ENCODE measurements around the gene NFKBIA.
"Not testable (repeated sequence)": the region's sequence is repeated elsewhere in the genome, so short reads cannot be mapped to it uniquely, and the experiment has no call there.

The NFKBIA gene

DNA sequence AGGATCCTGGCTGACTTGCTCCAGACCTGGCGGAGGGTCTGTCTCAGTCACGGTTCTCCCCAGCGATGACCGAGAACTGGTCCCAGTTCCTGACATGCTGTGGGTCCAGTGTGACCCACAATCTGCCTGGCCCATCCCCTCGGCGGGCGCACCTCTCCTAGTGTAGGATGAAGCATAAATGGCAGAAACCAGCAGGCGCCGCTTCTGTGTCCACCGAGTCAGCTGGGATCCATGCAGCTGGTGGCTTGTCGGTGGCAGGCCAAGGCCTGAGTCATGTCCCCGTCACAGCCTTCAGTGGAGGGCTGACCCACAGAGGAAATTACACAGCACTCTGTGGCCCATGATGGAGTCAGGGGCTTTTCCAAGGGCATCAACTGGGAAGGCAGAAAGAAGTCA is 38.5 kb downstream of the NFKBIA start:
- no peak for DNase-seq

DNA sequence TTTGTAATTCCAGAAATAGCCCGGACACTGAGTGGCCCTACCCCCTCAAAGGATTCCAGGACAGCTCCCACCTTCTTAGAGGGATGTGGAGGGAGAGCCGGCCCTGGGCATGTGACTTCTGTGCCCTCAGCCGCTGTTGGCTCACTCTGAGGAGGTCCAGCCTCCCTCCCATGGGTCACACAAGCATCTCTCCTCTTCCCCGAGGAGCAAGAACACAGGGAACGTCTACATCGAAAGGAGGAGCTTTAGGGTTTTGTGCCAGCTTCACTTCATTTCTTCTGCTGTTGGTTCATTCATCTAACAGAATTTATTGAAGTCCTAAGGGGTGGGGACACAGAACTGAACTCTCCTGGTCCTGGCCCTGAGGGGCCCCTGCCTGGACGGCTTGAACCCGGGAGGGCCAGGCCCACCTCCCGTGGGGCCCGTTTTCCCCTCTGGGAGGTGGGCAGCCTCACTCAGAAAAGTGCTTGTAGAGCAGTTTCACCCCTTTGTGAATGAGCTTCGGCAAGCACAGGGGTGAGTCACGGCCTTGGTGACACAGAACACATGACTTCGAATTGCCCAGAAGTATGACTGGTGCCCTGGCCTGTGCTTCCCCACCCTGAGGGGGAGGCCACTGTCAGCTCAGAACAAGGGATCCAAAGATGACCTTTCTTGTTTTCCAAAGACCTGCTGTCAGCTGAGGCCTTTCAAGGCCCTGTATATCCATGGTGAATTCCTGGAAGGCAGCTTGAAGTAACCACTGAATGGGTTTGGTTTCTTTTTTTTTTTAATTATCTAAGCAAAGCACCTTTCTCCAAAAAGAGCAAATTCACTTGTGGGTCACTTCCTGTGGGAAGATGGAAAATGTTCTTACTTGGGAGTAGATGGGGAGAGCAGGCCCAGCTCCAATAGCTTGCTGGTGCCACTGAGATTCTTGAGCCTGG is 39.2 kb downstream of the NFKBIA start:
- DNase-seq: no peak

DNA sequence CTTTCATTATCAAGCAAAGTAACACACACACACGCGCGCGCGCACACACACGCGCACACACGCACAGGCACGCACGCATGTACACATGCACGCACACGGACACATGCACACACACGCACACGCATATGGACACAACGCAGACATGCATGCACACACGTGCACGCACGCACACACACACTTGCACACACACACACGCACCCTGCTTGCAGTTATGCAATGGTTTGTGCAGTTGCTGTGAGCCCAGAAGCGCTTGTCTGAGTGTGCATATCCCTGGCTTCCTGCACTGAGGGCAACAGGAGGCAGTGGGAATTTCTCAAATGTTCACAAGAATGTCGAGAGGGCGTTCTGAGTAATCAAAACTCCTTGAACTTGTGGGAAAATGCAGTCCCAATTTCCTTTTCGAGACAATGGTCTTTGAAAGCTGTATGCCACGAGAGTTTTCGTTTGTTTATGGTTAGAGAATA is 41.6 kb downstream of the NFKBIA start:
- DNase-seq: no peak

DNA sequence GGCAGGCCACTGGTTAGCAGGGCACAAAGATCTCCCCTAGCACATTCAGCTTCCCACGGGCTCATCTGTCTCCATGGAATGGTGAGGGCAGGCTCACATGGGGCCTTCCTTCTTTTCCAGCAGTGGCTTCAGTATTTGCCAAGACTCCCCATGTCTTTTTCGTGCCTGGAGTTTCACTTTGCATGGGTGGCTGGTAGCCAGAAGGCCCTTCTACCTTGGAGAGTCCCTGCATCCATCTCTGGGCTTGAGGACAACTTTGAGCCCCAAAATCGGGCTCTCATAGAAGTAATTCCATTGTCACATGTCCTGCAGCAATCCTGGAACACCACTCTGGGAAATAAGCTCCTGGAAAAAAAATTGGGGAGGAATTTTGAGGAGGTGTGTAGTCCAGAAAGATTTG is 42.1 kb downstream of the NFKBIA start:
- no peak for DNase-seq

DNA sequence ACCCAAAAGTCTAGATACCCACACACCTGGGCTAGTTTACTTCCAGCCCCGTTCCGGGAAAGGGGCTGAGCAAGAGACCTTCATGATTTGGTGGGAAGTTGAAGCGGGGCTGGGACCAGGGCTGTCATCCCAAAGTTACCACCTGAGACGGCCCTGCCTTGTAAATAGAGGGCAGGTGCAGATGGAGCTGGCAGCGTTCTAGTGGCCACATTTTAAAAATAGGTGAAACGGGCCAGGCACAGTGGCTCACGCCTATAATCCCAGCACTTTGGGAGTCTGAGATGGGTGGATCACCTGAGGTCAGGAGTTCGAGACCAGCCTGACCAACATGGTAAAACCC is 43.4 kb downstream of the NFKBIA start:
- DNase-seq: no peak

DNA sequence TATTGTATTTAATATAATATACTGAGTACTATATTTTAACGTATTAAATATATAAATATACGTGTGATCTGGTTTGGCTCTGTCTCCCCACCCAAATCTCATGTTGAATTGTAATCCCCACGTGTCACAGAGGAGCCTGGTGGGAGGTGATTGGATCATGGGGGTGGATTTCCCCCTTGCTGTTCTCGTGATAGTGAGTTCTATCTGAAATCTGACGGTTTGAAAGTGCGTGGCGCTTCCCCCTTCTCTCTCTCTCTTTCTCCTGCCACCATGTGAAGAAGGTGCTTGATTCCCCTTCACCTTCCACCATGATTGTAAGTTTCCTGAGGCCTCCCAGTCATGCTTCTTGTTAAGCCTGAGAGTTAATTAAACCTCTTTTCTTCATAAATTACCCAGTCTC is 44.9 kb downstream of the NFKBIA start:
- DNase-seq: not testable (repeated sequence)

DNA sequence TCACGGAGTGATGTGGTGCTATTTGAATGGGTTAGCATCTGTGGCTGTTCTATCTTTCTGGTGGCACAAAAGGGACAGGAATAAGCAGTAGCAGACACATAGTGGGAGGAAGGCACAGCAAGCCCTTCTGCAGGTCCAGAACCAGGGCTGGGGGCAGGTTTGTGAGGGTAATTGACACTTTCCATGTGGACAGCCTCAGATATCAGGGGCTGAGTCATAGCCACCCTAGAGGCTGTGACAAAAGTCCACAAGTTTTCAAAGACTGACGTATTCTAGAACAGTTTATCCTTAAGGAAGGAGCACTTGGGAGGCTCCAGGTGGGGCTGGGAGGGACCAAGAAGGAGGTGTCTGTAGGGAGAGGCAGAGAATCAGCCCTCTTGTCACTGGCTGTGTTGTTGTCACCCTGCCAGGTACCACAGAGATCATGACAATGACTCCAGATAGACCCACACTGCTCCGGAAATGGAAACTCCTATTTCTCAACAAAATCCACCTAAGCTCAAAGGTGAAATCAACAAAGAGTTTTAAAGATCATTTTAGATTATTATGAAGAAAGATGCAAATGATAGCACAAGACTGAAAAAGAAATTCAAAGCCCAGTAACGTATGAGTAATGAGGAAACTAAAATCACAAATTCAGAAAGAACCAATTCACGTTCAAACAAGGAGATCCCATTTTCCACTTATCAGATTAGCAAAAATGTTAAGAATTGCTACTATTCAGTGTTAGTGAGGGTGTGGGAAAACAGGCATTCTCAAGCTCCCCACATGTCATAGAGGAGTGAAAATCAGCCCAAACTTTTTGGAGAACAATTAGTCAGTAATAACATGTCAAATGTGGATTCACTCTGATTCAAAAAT is 48.3 kb downstream of the NFKBIA start:
- no peak for DNase-seq

DNA sequence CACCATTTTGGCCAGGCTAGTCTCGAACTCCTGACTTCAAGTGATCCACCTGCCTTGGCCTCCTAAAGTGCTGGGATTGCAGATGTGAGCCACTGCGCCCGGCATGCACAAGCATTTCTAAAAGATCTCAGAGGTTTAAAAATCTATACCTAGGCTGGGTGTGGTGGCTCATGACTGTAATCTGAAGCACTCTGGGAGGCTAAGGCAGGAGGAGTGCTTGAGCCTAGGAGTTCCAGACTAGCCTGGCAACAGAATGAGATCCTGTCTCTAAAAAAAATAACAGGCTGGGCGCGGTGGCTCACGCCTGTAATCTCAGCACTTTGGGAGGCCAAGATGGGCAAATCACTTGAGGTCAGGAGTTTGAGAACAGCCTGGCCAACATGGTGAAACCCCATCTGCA is 49.3 kb downstream of the NFKBIA start:
- DNase-seq: not testable (repeated sequence)

DNA sequence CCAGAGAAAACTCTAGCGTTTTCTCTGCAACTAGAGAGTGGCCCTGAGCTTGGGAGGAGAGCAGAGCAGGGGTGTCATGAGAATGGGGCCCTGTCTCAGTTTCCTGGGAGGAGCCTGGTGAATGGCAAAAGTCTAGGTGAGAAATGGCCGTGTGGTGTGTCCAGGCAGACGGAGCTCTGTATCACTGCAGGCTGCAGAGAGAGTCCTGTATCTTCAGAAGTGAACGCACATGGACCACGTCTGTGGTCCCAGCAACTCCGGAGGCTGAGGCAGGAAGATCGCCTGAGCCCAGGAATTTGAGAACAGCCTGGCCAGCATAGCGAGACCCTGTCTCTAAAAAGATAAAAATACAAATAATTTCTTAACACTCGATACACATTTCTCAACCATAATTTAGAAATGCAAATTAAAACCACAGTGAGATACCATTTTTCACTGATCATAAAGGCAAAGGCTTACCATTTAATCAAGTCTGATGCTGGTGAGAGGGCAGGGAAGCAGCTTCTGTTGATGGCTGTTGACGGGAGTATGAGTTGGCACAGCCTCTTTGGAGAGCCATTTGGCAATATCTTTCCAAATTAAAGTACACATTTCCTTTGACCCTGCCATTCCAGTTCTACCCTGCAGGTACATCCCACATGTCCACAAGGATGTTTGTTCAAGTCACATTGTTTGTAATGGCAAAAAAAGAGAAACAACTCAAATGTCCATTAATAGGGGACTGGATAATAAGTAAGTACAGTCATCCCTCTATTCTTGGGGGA is 51.0 kb downstream of the NFKBIA start:
- DNase-seq: no peak

DNA sequence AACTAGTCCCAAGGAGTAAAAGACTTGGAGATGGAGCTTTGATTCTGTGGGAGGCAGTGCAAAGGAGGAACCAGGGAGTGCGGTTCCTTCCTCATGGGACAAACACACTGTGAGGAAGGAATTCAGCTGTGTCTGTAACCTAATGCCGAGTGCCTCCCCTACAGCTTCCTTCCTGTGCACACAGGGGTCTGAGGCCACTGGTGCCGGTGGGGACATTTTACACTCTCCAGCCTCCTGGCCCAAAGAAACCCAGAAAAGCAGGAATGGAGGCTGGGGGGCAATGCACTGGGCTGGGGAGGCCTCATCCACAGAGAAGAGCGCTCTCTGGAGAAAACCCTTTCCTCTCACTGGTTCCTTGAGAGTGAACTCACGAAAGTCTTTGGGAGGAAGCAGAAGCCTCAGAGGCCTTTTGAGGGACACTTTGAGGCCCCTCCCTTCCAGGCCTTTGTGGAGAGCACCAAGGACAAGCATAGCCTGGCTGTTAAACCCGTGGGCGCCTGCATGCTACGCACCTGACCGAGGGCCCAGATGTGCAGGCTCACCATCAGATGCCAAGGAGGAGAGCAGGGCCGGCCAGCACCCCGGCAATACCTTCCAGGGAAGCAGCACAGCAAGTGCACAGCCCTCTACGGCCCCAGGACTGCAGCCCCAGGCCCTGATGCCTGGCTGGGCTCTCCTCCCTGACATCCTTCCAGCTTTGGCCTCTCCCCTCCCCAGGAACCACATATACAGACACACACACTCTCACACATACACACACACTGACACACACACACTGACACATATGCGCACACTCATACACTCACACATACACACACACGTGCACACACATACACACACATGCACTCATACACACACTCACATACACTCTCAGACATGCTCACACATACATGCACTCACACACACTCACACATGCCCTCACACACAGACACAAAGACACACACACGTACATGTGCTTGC is 52.0 kb downstream of the NFKBIA start:
- DNase-seq: no peak

DNA sequence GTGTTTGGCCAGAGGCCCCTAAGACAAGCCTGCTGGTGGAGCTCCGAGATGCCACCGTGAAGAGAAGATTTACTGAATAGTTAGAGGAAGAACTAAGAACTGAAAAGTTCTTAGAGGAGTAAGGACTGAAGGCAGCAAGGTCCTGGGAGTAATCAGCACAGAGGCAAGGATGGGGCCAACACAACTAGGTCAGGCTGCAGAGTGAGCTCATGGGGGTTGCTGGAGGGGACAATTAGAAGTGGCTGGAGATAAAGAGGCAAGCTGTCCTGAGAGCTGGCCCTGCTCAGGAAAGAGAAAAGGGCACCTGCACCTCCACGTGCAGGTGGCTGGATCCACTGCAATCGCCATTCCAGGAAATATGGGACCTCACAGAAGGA is 52.7 kb downstream of the NFKBIA start:
- no peak for DNase-seq
